HCT116 (cell line): ENCODE results near the gene SIRPB2. TPM values are rescaled to one million over a fixed set of nuclear protein-coding genes. Genes with fewer than 3 reads are reported as not detected.
"Not testable (repeated sequence)": the region's sequence is repeated elsewhere in the genome, so short reads cannot be mapped to it uniquely, and the experiment has no call there.

ENCODE experiments used
- ATAC-seq: fragments of 200-7000 bp; cut with Tn5 transposase; 2 replicates; pipeline ENCODE4 v1.9.1; 2020; ENCODE audit warnings: mild to moderate bottlenecking, moderate library complexity
- BruUV-seq: library from RNA; stranded (reverse); fragments of 400-500 nt; replicated peaks from 2 replicates; lab custom pipeline; 2021; lab: Mats Ljungman, UMichigan
- CTCF ChIA-PET: fragments of 300-600 bp; sonication (Branson Sonifier 250); formaldehyde crosslinking; loops from one replicate; lab custom pipeline; 2021; ENCODE audit warnings: antibody characterized with exemption; lab: Charles Lee
- POLR2A ChIA-PET: fragments of 300-600, 350-600 bp; sonication (Branson Sonifier 250); formaldehyde crosslinking; loops from one replicate; lab custom pipeline; 2021; ENCODE audit warnings: antibody characterized with exemption; lab: Charles Lee
- RAD21 ChIA-PET, 2 experiments: fragments of 300-600 bp; sonication (Branson Sonifier 250); formaldehyde crosslinking; loops; one replicate each; lab custom pipeline; 2023; ENCODE audit warnings: low total read pairs in 2 of 2; ENCODE audit not compliant: uncharacterized antibody in 2 of 2, unreplicated experiment in 2 of 2, low non-redundant PET in 1 of 2; lab: Charles Lee
- DNase-seq: peaks from one replicate; pipeline ENCODE4 v3.0.0-alpha.2; 2010; ENCODE audit warnings: low read depth, low spot score
- H2AFZ ChIP-seq: fragments of 200-600 bp; shearing (Covaris generic), sonication (generic); 2 replicates; pipeline ENCODE4 v1.6.1; 2017; ENCODE audit warnings: low read depth, mixed run types, mixed read lengths, antibody characterized with exemption, low read length; ENCODE audit not compliant: poor library complexity, severe bottlenecking
- H3K27ac ChIP-seq: 2 replicates; pipeline ENCODE4 v1.5.1; 2012; ENCODE audit warnings: low read depth, low read length
- H3K27me3 ChIP-seq: fragments of 200-600 bp; sonication (generic); 2 replicates; pipeline ENCODE4 v1.6.1; 2016; ENCODE audit warnings: mixed run types, low read length, mixed read lengths; ENCODE audit not compliant: insufficient read depth
- H3K36me3 ChIP-seq, 2 experiments: fragments of 200-500 bp in 1 of 2; fragments of 200-600 bp in 1 of 2; sonication (Bioruptor generic) in 1 of 2; sonication (generic) in 1 of 2; 2 replicates each; pipeline versions ENCODE4 v1.5.1 to v1.6.1; 2014 to 2016; ENCODE audit warnings: low read length in 2 of 2, inconsistent platforms in 1 of 2, mixed read lengths in 1 of 2, mixed run types in 1 of 2; ENCODE audit not compliant: insufficient read depth in 2 of 2, control insufficient read depth in 1 of 2
- H3K4me1 ChIP-seq, 2 experiments: fragments of 200-600 bp in 1 of 2; sonication (generic) in 1 of 2; 2 replicates each; pipeline versions ENCODE4 v1.5.1 to v1.6.1; 2012 to 2017; ENCODE audit warnings: low read length in 2 of 2, inconsistent platforms in 1 of 2, mild to moderate bottlenecking in 1 of 2, mixed read lengths in 1 of 2, mixed run types in 1 of 2, moderate library complexity in 1 of 2; ENCODE audit not compliant: insufficient read depth in 2 of 2, control insufficient read depth in 1 of 2
- H3K4me2 ChIP-seq: fragments of 200-600 bp; sonication (generic); 2 replicates; pipeline ENCODE4 v1.6.1; 2017; ENCODE audit warnings: mixed run types, low read length, mixed read lengths
- H3K4me3 ChIP-seq, 2 experiments: fragments of 200-600 bp in 1 of 2; sonication (generic) in 1 of 2; replicated peaks in 1 of 2; 2 replicates each; pipeline ENCODE4 v1.5.1; 2011 to 2016; ENCODE audit warnings: low read length in 2 of 2, control low read depth in 1 of 2, low read depth in 1 of 2, mild to moderate bottlenecking in 1 of 2, mixed read lengths in 1 of 2, mixed run types in 1 of 2
- H3K79me2 ChIP-seq: fragments of 200-600 bp; sonication (generic); 2 replicates; pipeline ENCODE4 v1.6.1; 2017; ENCODE audit warnings: mild to moderate bottlenecking, mixed run types, low read length, moderate library complexity, mixed read lengths; ENCODE audit not compliant: insufficient read depth
- H3K9ac ChIP-seq: fragments of 200-600 bp; sonication (generic); 2 replicates; pipeline ENCODE4 v1.6.1; 2016; ENCODE audit warnings: low read length, mixed read lengths
- H3K9me2 ChIP-seq: fragments of 200-600 bp; sonication (generic), shearing (Covaris generic); 2 replicates; pipeline ENCODE4 v1.6.1; 2017; ENCODE audit warnings: mixed run types, mild to moderate bottlenecking, moderate library complexity; ENCODE audit not compliant: insufficient read depth
- H3K9me3 ChIP-seq, 2 experiments: fragments of 200-500 bp in 1 of 2; fragments of 200-600 bp in 1 of 2; sonication (Bioruptor generic) in 1 of 2; sonication (generic) in 1 of 2; 2 replicates each; pipeline ENCODE4 v1.6.1; 2014 to 2017; ENCODE audit warnings: low read length in 2 of 2, mixed read lengths in 2 of 2, inconsistent platforms in 1 of 2, low read depth in 1 of 2, mild to moderate bottlenecking in 1 of 2, mixed run types in 1 of 2, moderate library complexity in 1 of 2; ENCODE audit not compliant: control insufficient read depth in 1 of 2, insufficient read depth in 1 of 2
- H4K20me1 ChIP-seq: fragments of 200-600 bp; sonication (generic), shearing (Covaris generic); 2 replicates; pipeline ENCODE4 v1.6.1; 2017; ENCODE audit warnings: mixed run types, mild to moderate bottlenecking, moderate library complexity; ENCODE audit not compliant: insufficient read depth
- FOSL1 ChIP-seq: IDR thresholded peaks from 2 replicates; pipeline ENCODE4 v1.6.1; 2012; ENCODE audit warnings: low read depth
- JUND ChIP-seq: IDR thresholded peaks from 2 replicates; pipeline ENCODE4 v1.6.1; 2012
- ZBTB33 ChIP-seq: IDR thresholded peaks from 2 replicates; pipeline ENCODE4 v1.6.1; 2011; ENCODE audit warnings: mild to moderate bottlenecking, low read length, moderate library complexity; ENCODE audit not compliant: insufficient replicate concordance; ENCODE audit errors: extremely low read depth
- intact Hi-C: fragments of 100-400 bp; cut with micrococcal nuclease; formaldehyde crosslinking; loops from 2 replicates; pipeline ENCODE4 v1.10.0; 2022
- total RNA-seq: library from RNA; stranded (reverse); gene quantifications from one replicate; pipeline ENCODE4 v1.2.1, GENCODE V29; 2021; ENCODE audit not compliant: unreplicated experiment
- TF ChIP-seq, protein P1 (sequence below): IDR thresholded peaks from 2 replicates; pipeline ENCODE4 v1.6.1; 2012
- TF ChIP-seq, protein P2 (sequence below): IDR thresholded peaks from 2 replicates; pipeline ENCODE4 v1.6.1; 2012; ENCODE audit warnings: low read depth

SIRPB2 gene
- total RNA-seq, 1 experiment from 2014 or later = not detected

- not testable (repeated sequence) for ATAC-seq
- TF ChIP-seq FOSL1 (peak; percentile 37; the same call in 1 of the 2 replicates), JUND (peak; percentile 24; the same call in 1 of the 2 replicates)
- TF ChIP-seq, all 23 proteins: peak for 2; not testable (repeated sequence) for 21
- peaks cover 4 to 25% of the 10 kb centered on the region in 2 experiments for H3K4me1 ChIP-seq
- H4K20me1 ChIP-seq, H3K4me3 ChIP-seq, H3K27me3 ChIP-seq, intact Hi-C loops, DNase-seq, H3K79me2 ChIP-seq, H3K9ac ChIP-seq, H3K9me3 ChIP-seq, BruUV-seq, H3K9me2 ChIP-seq, H3K4me2 ChIP-seq, POLR2A ChIA-PET, H2AFZ ChIP-seq, H3K27ac ChIP-seq, H3K36me3 ChIP-seq: not testable (repeated sequence)
- ChIA-PET RAD21 (interaction anchor here in 1 of 2 experiments (0.7 kb wide), 1 partner anchor 325 kb away, joined by 3 read pairs; no protein-coding TSS in a partner anchor), CTCF (interaction anchor here (1.4 kb wide), 1 partner anchor 12 kb away, joined by 3 read pairs; no protein-coding TSS in a partner anchor)
Observed at GRCh38 chr20:1497371-1497770, 6.2 kb upstream of the SIRPB2 start.

- POLR2A ChIA-PET = no interaction called here
Observed at GRCh38 chr20:1496930-1497329, 5.7 kb upstream of the SIRPB2 start.

More at GRCh38 chr20:1496930-1497329, 5.7 kb upstream of the SIRPB2 start:
- Histone ChIP-seq H3K9ac (no peak overlapping the region), H3K9me2 (no peaks in the 10 kb centered on the region), H3K27me3 (no peaks in the 10 kb centered on the region), H3K4me2 (no peak overlapping the region), H3K79me2 (no peaks in the 10 kb centered on the region), H3K27ac (no peak overlapping the region), H4K20me1 (no peaks in the 10 kb centered on the region), H3K9me3 (no peaks in the 10 kb centered on the region; a peak in 1 of 4 replicates), H3K4me1 (peaks cover 4 to 25% of the 10 kb centered on the region in 2 experiments), H3K4me3 (no peak overlapping the region), H2AFZ (no peak overlapping the region), H3K36me3 (no peaks in the 10 kb centered on the region)
- intact Hi-C loops = no loop called here
- ChIA-PET RAD21 (interaction anchor here in 1 of 2 experiments (0.7 kb wide), 1 partner anchor 325 kb away, joined by 3 read pairs; no protein-coding TSS in a partner anchor), CTCF (no interaction called here)
- TF ChIP-seq, protein P1, sequence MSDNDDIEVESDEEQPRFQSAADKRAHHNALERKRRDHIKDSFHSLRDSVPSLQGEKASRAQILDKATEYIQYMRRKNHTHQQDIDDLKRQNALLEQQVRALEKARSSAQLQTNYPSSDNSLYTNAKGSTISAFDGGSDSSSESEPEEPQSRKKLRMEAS = no peak
- TF ChIP-seq ZBTB33 = no peak
- TF ChIP-seq, protein P2, sequence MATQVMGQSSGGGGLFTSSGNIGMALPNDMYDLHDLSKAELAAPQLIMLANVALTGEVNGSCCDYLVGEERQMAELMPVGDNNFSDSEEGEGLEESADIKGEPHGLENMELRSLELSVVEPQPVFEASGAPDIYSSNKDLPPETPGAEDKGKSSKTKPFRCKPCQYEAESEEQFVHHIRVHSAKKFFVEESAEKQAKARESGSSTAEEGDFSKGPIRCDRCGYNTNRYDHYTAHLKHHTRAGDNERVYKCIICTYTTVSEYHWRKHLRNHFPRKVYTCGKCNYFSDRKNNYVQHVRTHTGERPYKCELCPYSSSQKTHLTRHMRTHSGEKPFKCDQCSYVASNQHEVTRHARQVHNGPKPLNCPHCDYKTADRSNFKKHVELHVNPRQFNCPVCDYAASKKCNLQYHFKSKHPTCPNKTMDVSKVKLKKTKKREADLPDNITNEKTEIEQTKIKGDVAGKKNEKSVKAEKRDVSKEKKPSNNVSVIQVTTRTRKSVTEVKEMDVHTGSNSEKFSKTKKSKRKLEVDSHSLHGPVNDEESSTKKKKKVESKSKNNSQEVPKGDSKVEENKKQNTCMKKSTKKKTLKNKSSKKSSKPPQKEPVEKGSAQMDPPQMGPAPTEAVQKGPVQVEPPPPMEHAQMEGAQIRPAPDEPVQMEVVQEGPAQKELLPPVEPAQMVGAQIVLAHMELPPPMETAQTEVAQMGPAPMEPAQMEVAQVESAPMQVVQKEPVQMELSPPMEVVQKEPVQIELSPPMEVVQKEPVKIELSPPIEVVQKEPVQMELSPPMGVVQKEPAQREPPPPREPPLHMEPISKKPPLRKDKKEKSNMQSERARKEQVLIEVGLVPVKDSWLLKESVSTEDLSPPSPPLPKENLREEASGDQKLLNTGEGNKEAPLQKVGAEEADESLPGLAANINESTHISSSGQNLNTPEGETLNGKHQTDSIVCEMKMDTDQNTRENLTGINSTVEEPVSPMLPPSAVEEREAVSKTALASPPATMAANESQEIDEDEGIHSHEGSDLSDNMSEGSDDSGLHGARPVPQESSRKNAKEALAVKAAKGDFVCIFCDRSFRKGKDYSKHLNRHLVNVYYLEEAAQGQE = peak; percentile 40
- no TSS peak for BruUV-seq
- no peak for ATAC-seq
- DNase-seq = no peak
